ENCODE data around the gene EEF2KMT.

DNA sequence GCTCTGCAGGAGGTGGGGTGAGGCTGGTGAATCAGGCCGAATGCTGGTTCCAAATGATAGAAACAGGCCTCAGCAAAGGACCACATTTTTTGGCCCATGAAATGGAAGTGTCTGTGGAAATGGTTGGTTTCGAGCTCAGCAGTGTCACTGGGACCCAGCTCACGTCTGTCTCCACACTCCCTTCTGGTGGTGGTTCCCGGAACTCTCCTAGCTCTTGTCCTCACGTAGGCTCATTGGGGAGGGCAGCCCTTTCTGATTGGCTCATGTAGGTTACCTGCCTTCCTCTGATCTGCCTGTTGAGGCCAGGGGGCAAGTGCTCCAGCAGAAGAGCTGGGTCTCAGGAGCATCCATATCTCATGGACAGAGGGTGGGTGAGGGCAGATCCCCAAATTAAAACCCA lies 22.0 kb downstream of the EEF2KMT start:
- TF ChIP-seq CTCF (IDR thresholded peaks at IDR 0.05) (no peak), POLR2A (IDR thresholded peaks at IDR 0.05) (no peak)
